ENCODE results near the gene PANK4. TPM values are rescaled to one million over a fixed set of nuclear protein-coding genes. Genes with fewer than 3 reads are reported as not detected.

The PANK4 gene
- total RNA-seq, 2 donors from 2014 or later, result 13.7 to 31.3 TPM

GRCh38 chr1:2523891-2524609 is 2.3 kb downstream of the PANK4 start:
- WGBS, 2 donors, result 74 to 75% methylated on average over 10 of the region's 10 CpGs
- no peak for TF ChIP-seq POLR2A (IDR thresholded peaks at IDR 0.05)
- no peak for TF ChIP-seq CTCF (IDR thresholded peaks at IDR 0.05)
- H3K4me1 ChIP-seq, result peaks cover 53% of the 10 kb centered on the region
- intact Hi-C loops (cut with DNase I), result loop anchor here (5.0 kb wide), 1 partner anchor 122 kb away; no protein-coding TSS in a partner anchor
- no peaks in the 10 kb centered on the region for H3K27me3 ChIP-seq
- ATAC-seq (no peak), DNase-seq (no peak)
- peaks cover 2 to 15% of the 10 kb centered on the region in 2 donors for H3K36me3 ChIP-seq (replicated peaks in 1 of 2; ENCODE audit: insufficient read depth in 1 of 2, low read depth in 2 of 2)
- H3K4me3 ChIP-seq, result no peak overlapping the region
- H3K9me3 ChIP-seq, result no peaks in the 10 kb centered on the region
- no peak overlapping the region for H3K27ac ChIP-seq

- ATAC-seq, result no peak
- TF ChIP-seq POLR2A (IDR thresholded peaks at IDR 0.05) (no peak), CTCF (IDR thresholded peaks at IDR 0.05) (no peak)
- Histone ChIP-seq H3K9me3 (no peaks in the 10 kb centered on the region), H3K4me3 (no peak overlapping the region), H3K27me3 (no peaks in the 10 kb centered on the region), H3K4me1 (peaks cover 46% of the 10 kb centered on the region), H3K36me3 (replicated peaks in 1 of 2; ENCODE audit: insufficient read depth in 1 of 2, low read depth in 2 of 2) (peaks cover 7 to 22% of the 10 kb centered on the region in 2 donors), H3K27ac (no peak overlapping the region)
- 68 to 71% methylated on average over 10 to 32 of the region's 32 CpGs for WGBS, 2 donors
- intact Hi-C loops (cut with DNase I), result loop anchor here (5.0 kb wide), 1 partner anchor 121 kb away; no protein-coding TSS in a partner anchor
- DNase-seq, result no peak
Measured at GRCh38 chr1:2523191-2523890, 3.1 kb downstream of the PANK4 start.

- H3K4me3 ChIP-seq, result no peak overlapping the region
- no peak overlapping the region for H3K27ac ChIP-seq
- WGBS, 2 donors, result 85 to 96% methylated on average over 5 to 7 of the region's 7 CpGs
- peaks cover 35% of the 10 kb centered on the region for H3K4me1 ChIP-seq
- no peak for TF ChIP-seq CTCF (IDR thresholded peaks at IDR 0.05)
- TF ChIP-seq POLR2A (IDR thresholded peaks at IDR 0.05), result no peak
- DNase-seq (no peak), ATAC-seq (no peak)
- no peaks in the 10 kb centered on the region for H3K27me3 ChIP-seq
- peaks cover 13 to 31% of the 10 kb centered on the region in 2 donors for H3K36me3 ChIP-seq (replicated peaks in 1 of 2; ENCODE audit: insufficient read depth in 1 of 2, low read depth in 2 of 2)
- intact Hi-C loops (cut with DNase I), result loop anchor here (5.0 kb wide), 1 partner anchor 120 kb away; no protein-coding TSS in a partner anchor
- H3K9me3 ChIP-seq, result no peaks in the 10 kb centered on the region
Measured at GRCh38 chr1:2522230-2522629, 4.2 kb downstream of the PANK4 start.

GRCh38 chr1:2520806-2521205 is 5.6 kb downstream of the PANK4 start:
- Histone ChIP-seq H3K4me3 (no peak overlapping the region), H3K36me3 (replicated peaks in 1 of 2; ENCODE audit: insufficient read depth in 1 of 2, low read depth in 2 of 2) (peaks cover 16 to 41% of the 10 kb centered on the region in 2 donors), H3K9me3 (no peaks in the 10 kb centered on the region), H3K4me1 (peaks cover 28% of the 10 kb centered on the region), H3K27ac (no peak overlapping the region), H3K27me3 (no peaks in the 10 kb centered on the region)
- DNase-seq, result no peak
- 82 to 89% methylated on average over 12 to 21 of the region's 21 CpGs for WGBS, 2 donors
- no peak for TF ChIP-seq POLR2A (IDR thresholded peaks at IDR 0.05)
- TF ChIP-seq CTCF (IDR thresholded peaks at IDR 0.05), result no peak
- no peak for ATAC-seq
- intact Hi-C loops (cut with DNase I), result loop anchor here (5.0 kb wide), 1 partner anchor 119 kb away; no protein-coding TSS in a partner anchor

Data from body of pancreas (tissue), 4 donors.